ENCODE data around the gene MAMDC2. TPM values are rescaled to one million over a fixed set of nuclear protein-coding genes. Genes with fewer than 3 reads are reported as not detected.

The MAMDC2 gene
- total RNA-seq, 1 donor from 2014 or later, result 28.7 TPM

DNA sequence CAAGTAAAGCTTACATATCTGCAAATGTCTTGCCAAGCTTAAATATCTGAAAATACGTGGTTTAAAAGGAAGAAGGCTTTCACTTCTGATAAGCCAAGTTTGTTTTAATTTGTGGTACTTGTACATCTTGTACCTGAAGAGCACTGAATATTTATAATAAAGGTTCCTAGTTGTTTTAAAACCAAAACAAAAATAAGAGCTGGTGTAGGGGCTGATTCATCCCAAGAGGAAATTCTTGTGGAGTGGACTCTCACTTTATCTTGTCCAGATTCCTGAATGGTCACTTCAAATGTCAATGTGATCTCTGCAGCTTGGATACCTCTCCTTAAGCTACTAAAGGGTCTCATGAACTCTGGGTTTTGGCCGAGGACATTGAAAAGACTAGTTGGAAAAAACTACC lies 29.5 kb downstream of the MAMDC2 start:
- H3K36me3 ChIP-seq, result no peaks in the 10 kb centered on the region
- Mint-ChIP-seq H3K27me3 (ENCODE audit: insufficient read depth, low read depth) (no peaks in the 10 kb centered on the region), H3K4me3 (no peak overlapping the region), H3K36me3 (no peaks in the 10 kb centered on the region), H3K4me1 (no peaks in the 10 kb centered on the region), H3K27ac (no peak overlapping the region), H3K9me3 (no peaks in the 10 kb centered on the region)
- TF ChIP-seq EZH2phosphoT487 (IDR thresholded peaks at IDR 0.05) (no peak), EZH2 (IDR thresholded peaks at IDR 0.05) (no peak)
- TF ChIP-seq, protein P1, sequence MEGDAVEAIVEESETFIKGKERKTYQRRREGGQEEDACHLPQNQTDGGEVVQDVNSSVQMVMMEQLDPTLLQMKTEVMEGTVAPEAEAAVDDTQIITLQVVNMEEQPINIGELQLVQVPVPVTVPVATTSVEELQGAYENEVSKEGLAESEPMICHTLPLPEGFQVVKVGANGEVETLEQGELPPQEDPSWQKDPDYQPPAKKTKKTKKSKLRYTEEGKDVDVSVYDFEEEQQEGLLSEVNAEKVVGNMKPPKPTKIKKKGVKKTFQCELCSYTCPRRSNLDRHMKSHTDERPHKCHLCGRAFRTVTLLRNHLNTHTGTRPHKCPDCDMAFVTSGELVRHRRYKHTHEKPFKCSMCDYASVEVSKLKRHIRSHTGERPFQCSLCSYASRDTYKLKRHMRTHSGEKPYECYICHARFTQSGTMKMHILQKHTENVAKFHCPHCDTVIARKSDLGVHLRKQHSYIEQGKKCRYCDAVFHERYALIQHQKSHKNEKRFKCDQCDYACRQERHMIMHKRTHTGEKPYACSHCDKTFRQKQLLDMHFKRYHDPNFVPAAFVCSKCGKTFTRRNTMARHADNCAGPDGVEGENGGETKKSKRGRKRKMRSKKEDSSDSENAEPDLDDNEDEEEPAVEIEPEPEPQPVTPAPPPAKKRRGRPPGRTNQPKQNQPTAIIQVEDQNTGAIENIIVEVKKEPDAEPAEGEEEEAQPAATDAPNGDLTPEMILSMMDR (IDR thresholded peaks at IDR 0.05), result no peak
- H3K4me1 ChIP-seq, result no peaks in the 10 kb centered on the region
- no peaks in the 10 kb centered on the region for H4K20me1 ChIP-seq (ENCODE audit: low read depth)
- no peaks in the 10 kb centered on the region for H3K9me3 ChIP-seq (ENCODE audit: low read depth)
- no peaks in the 10 kb centered on the region for H3K79me2 ChIP-seq (ENCODE audit: low read depth)
- no peak for DNase-seq (ENCODE audit: low spot score)
- H3K27me3 ChIP-seq, result no peaks in the 10 kb centered on the region
- no peaks in the 10 kb centered on the region for H3F3A ChIP-seq (ENCODE audit: low read depth)
- no peak overlapping the region for H3K9ac ChIP-seq
- no peak overlapping the region for H2AFZ ChIP-seq (replicated peaks)
- H3K4me3 ChIP-seq, result no peak overlapping the region
- no peak overlapping the region for H3K4me2 ChIP-seq
- no peak overlapping the region for H3K27ac ChIP-seq

DNA sequence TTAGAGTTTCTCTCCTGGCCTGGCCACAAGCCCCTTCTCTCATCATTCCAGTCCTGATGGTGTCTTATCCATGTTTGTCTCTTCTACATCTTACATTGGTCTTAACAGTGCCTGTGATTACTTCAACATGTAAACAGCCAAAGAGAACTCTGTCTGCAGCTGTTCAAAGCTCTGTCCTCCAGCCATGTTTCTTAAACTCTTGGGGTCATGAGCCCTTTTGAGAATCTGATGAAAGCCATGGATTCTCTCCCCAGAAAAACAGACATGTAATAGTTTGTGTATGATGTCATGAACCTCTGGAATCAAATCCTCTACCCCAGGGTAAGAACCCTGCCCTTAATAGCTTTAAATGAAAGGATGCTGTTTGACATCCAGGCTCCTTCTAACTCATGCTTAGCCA lies 30.1 kb downstream of the MAMDC2 start:
- no peak for DNase-seq (ENCODE audit: low spot score)
- Histone ChIP-seq H2AFZ (replicated peaks) (no peak overlapping the region), H3K4me2 (no peak overlapping the region), H3K27ac (no peak overlapping the region), H3K4me3 (no peak overlapping the region), H3K79me2 (ENCODE audit: low read depth) (no peaks in the 10 kb centered on the region), H3K27me3 (no peaks in the 10 kb centered on the region), H4K20me1 (ENCODE audit: low read depth) (no peaks in the 10 kb centered on the region), H3K9ac (no peak overlapping the region), H3K4me1 (no peaks in the 10 kb centered on the region), H3K9me3 (ENCODE audit: low read depth) (no peaks in the 10 kb centered on the region), H3K36me3 (no peaks in the 10 kb centered on the region), H3F3A (ENCODE audit: low read depth) (no peaks in the 10 kb centered on the region)
- Mint-ChIP-seq H3K4me3 (no peak overlapping the region), H3K27ac (no peak overlapping the region), H3K36me3 (no peaks in the 10 kb centered on the region), H3K4me1 (no peaks in the 10 kb centered on the region), H3K27me3 (ENCODE audit: insufficient read depth, low read depth) (peaks cover 2% of the 10 kb centered on the region), H3K9me3 (no peaks in the 10 kb centered on the region)
- TF ChIP-seq EZH2phosphoT487 (IDR thresholded peaks at IDR 0.05) (no peak), EZH2 (IDR thresholded peaks at IDR 0.05) (no peak)
- TF ChIP-seq, protein P1 (IDR thresholded peaks at IDR 0.05), result no peak

DNA sequence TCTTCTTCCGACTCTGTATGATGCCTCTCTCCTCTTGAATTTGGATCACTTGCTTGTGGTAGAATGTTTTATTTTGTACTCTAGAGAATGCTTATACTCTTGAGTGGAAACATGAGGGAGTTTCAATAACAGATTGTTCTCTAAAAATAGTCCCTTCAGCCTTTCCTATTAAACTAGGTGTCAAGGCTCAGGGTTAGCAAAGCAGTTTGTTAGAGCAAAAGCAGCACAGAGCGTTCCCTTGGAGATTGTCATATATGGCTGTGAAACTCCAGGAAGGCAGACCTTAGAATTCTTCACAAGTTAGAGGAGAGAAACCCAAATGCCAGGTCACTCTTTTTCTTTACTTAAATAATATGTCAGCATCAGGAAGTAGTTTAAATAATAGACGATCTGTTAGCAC lies 33.0 kb downstream of the MAMDC2 start:
- H3K79me2 ChIP-seq (ENCODE audit: low read depth), result no peaks in the 10 kb centered on the region
- no peaks in the 10 kb centered on the region for H3F3A ChIP-seq (ENCODE audit: low read depth)
- Mint-ChIP-seq H3K36me3 (no peaks in the 10 kb centered on the region), H3K9me3 (no peaks in the 10 kb centered on the region), H3K27me3 (ENCODE audit: insufficient read depth, low read depth) (peaks cover 2% of the 10 kb centered on the region), H3K4me1 (no peaks in the 10 kb centered on the region), H3K27ac (no peak overlapping the region), H3K4me3 (no peak overlapping the region)
- H2AFZ ChIP-seq (replicated peaks), result no peak overlapping the region
- H3K27ac ChIP-seq, result no peak overlapping the region
- H3K27me3 ChIP-seq, result no peaks in the 10 kb centered on the region
- no peaks in the 10 kb centered on the region for H3K9me3 ChIP-seq (ENCODE audit: low read depth)
- no peak overlapping the region for H3K9ac ChIP-seq
- no peaks in the 10 kb centered on the region for H4K20me1 ChIP-seq (ENCODE audit: low read depth)
- no peak overlapping the region for H3K4me2 ChIP-seq
- no peak for TF ChIP-seq EZH2phosphoT487 (IDR thresholded peaks at IDR 0.05)
- no peak for DNase-seq (ENCODE audit: low spot score)
- H3K36me3 ChIP-seq, result no peaks in the 10 kb centered on the region
- no peak overlapping the region for H3K4me3 ChIP-seq
- H3K4me1 ChIP-seq, result no peaks in the 10 kb centered on the region

DNA sequence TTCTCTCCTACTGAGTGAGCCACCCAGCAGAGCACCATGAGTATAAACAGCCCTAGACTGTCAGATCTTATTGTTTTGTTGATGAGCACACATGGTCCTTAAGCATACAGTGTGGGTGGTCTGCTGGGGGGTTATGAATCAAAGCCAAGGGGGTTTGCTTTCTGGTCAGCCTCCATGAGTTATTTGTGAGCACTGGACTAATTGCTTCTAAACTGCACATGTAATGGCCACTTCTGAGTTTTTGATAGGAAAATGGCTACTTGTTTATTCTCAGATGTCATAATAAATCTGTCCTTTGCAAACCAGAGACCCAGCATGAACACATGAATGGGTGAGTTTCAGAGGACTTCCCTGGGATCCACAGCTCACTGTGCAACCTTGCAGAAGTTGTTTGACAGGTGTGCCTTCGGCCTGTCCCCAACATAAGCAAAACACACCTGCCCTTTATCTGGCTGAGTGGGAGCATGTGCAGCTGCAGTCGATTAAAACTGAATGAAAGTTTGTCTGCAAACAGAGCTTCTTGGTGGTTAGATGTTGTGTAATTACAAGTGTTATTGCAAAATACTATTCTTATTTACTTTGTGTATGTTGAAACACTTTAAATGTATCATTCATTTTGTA lies 35.9 kb downstream of the MAMDC2 start:
- H3K27me3 ChIP-seq, result no peaks in the 10 kb centered on the region
- no peak for DNase-seq (ENCODE audit: low spot score)
- Mint-ChIP-seq H3K4me1 (peaks cover 18% of the 10 kb centered on the region), H3K4me3 (no peak overlapping the region), H3K27ac (no peak overlapping the region), H3K9me3 (no peaks in the 10 kb centered on the region), H3K27me3 (ENCODE audit: insufficient read depth, low read depth) (peaks cover 2% of the 10 kb centered on the region), H3K36me3 (no peaks in the 10 kb centered on the region)
- H2AFZ ChIP-seq (replicated peaks), result no peak overlapping the region
- no peaks in the 10 kb centered on the region for H3K36me3 ChIP-seq
- no peaks in the 10 kb centered on the region for H3F3A ChIP-seq (ENCODE audit: low read depth)
- H3K9me3 ChIP-seq (ENCODE audit: low read depth), result no peaks in the 10 kb centered on the region
- H3K9ac ChIP-seq, result no peak overlapping the region
- H3K79me2 ChIP-seq (ENCODE audit: low read depth), result no peaks in the 10 kb centered on the region
- peaks cover 7% of the 10 kb centered on the region for H4K20me1 ChIP-seq (ENCODE audit: low read depth)
- TF ChIP-seq, protein P1 (IDR thresholded peaks at IDR 0.05), result no peak
- TF ChIP-seq EZH2 (IDR thresholded peaks at IDR 0.05), result no peak
- no peak for TF ChIP-seq EZH2phosphoT487 (IDR thresholded peaks at IDR 0.05)
- no peak overlapping the region for H3K4me3 ChIP-seq
- peaks cover 16% of the 10 kb centered on the region for H3K4me1 ChIP-seq
- no peak overlapping the region for H3K4me2 ChIP-seq
- no peak overlapping the region for H3K27ac ChIP-seq
